PC-3 (cell line): ENCODE data around the gene DUSP2. TPM values are rescaled to one million over a fixed set of nuclear protein-coding genes. Genes with fewer than 3 reads are reported as not detected.

ENCODE experiments used
- ATAC-seq: fragments of 200-7000 bp; cut with Tn5 transposase; 2 replicates; pipeline ENCODE4 v1.9.1; 2020; ENCODE audit warnings: mild to moderate bottlenecking, moderate library complexity
- BruUV-seq: library from RNA; stranded (reverse); fragments of 400-500 nt; replicated peaks from 2 replicates; lab custom pipeline; 2021; lab: Mats Ljungman, UMichigan
- CTCF ChIA-PET: fragments of 300-600 bp; sonication (Branson Sonifier 250); formaldehyde crosslinking; loops from one replicate; lab custom pipeline; 2022; ENCODE audit warnings: antibody characterized with exemption; lab: Charles Lee
- POLR2A ChIA-PET: fragments of 300-600 bp; sonication (Branson Sonifier 250); formaldehyde crosslinking; loops from one replicate; lab custom pipeline; 2022; ENCODE audit warnings: antibody characterized with exemption; ENCODE audit not compliant: unreplicated experiment; lab: Charles Lee
- DNase-seq: peaks from one replicate; pipeline ENCODE4 v3.0.0-alpha.2; 2015
- H2AFZ ChIP-seq: fragments of 300-600 bp; sonication (generic); 2 replicates; pipeline ENCODE4 v1.6.0; 2016; ENCODE audit warnings: antibody characterized with exemption, low read length
- H3F3A ChIP-seq: fragments of 300-600 bp; sonication (generic); one replicate; pipeline ENCODE4 v1.6.0; 2017; ENCODE audit warnings: antibody characterized with exemption, low read length, control low read depth, mild to moderate bottlenecking; ENCODE audit not compliant: unreplicated experiment
- H3K27ac ChIP-seq: fragments of 300-600 bp; sonication (generic); 2 replicates; pipeline ENCODE4 v1.5.1; 2016; ENCODE audit warnings: mild to moderate bottlenecking, low read length
- H3K27me3 ChIP-seq: fragments of 300-600 bp; sonication (generic); 2 replicates; pipeline ENCODE4 v1.6.1; 2016; ENCODE audit warnings: low read length, mixed read lengths
- H3K36me3 ChIP-seq: fragments of 300-600 bp; sonication (generic); 2 replicates; pipeline ENCODE4 v1.6.1; 2016; ENCODE audit warnings: low read depth, mixed run types, low read length, mixed read lengths
- H3K4me1 ChIP-seq: fragments of 300-600 bp; sonication (generic); 2 replicates; pipeline ENCODE4 v1.5.1; 2016; ENCODE audit warnings: low read length; ENCODE audit not compliant: insufficient read depth
- H3K4me2 ChIP-seq: fragments of 300-600 bp; sonication (generic); 2 replicates; pipeline ENCODE4 v1.6.0; 2016; ENCODE audit warnings: low read length
- H3K4me3 ChIP-seq: fragments of 300-600 bp; sonication (generic); 2 replicates; pipeline ENCODE4 v1.5.1; 2016; ENCODE audit warnings: mild to moderate bottlenecking, low read length, mixed read lengths
- H3K79me2 ChIP-seq: fragments of 300-600 bp; sonication (generic); 2 replicates; pipeline ENCODE4 v1.6.1; 2017; ENCODE audit warnings: low read length, mixed read lengths
- H3K9ac ChIP-seq: fragments of 300-600 bp; sonication (generic); 2 replicates; pipeline ENCODE4 v1.6.0; 2016; ENCODE audit warnings: mild to moderate bottlenecking, low read length
- H3K9me2 ChIP-seq: fragments of 300-600 bp; sonication (generic); replicated peaks from 2 replicates; pipeline ENCODE4 v1.6.1; 2016; ENCODE audit warnings: mixed run types, low read length, mixed read lengths
- H3K9me3 ChIP-seq: fragments of 300-600 bp; sonication (generic); 2 replicates; pipeline ENCODE4 v1.6.1; 2016; ENCODE audit warnings: low read length, mixed read lengths
- H4K20me1 ChIP-seq: fragments of 300-600 bp; sonication (generic); 2 replicates; pipeline ENCODE4 v1.6.1; 2016; ENCODE audit warnings: low read length, mixed read lengths
- CTCF ChIP-seq: fragments of 300-600 bp; sonication (generic); conservative IDR thresholded peaks from 2 replicates; pipeline ENCODE4 v1.5.1; 2017; ENCODE audit warnings: antibody characterized with exemption, low read depth, mild to moderate bottlenecking, low read length
- EZH2 ChIP-seq: fragments of 300-600 bp; sonication (generic); IDR thresholded peaks from one replicate; pipeline ENCODE4 v1.6.1; 2017; ENCODE audit warnings: antibody characterized with exemption, mild to moderate bottlenecking, low read length; ENCODE audit not compliant: unreplicated experiment
- EZH2phosphoT487 ChIP-seq: fragments of 300-600 bp; sonication (generic); IDR thresholded peaks from 2 replicates; pipeline ENCODE4 v1.6.1; 2018; ENCODE audit warnings: mild to moderate bottlenecking, antibody characterized with exemption, low read length, borderline replicate concordance
- intact Hi-C: fragments of 100-400 bp; cut with micrococcal nuclease; formaldehyde crosslinking; loops from 2 replicates; pipeline ENCODE4 v1.9.0; 2023
- total RNA-seq: library from RNA; depleted of rRNA; stranded (reverse); fragments of >200 nt; gene quantifications from 2 replicates; pipeline ENCODE4 v1.2.3, GENCODE V29; 2014

The DUSP2 gene
- total RNA-seq, 1 experiment from 2014 or later: 6.9 TPM

DNA sequence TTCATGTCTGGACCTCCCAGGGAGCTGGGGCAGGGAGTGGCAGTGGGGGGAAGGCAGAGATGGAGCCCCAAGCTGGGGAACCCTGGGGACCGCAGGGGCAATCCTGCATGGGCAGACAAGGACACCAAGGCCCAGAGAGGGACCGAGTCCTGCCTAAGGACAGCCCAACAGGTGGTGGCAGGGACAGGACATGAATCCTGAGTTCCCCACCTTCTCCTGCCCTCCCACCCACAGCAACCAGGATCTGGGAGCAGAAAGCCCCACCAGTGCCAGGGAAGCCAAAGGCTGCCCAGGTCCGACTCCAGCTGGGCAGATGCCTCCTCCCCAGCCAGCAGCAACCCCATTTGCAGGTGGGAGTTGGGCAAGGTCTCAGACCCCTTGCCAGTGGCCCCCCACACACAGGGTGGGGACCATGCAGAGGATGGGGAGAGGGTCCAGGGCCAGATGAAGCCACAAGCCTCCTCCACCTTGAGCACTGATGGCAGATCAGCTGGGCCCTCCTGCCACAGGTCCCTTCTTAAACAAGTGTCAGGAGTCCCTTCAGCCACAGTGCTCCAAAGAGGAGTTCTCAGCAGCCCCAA lies 35.2 kb downstream of the DUSP2 start:
- no peak overlapping the region for H3K27ac ChIP-seq
- TF ChIP-seq EZH2phosphoT487: no peak
- TF ChIP-seq CTCF: no peak
- no peak for TF ChIP-seq EZH2
- H3K4me2 ChIP-seq: no peak overlapping the region
- no peaks in the 10 kb centered on the region for H3K9me2 ChIP-seq
- ChIA-PET POLR2A (no interaction called here), CTCF (no interaction called here)
- no peaks in the 10 kb centered on the region for H3K79me2 ChIP-seq
- intact Hi-C loops: no loop called here
- no peaks in the 10 kb centered on the region for H3K36me3 ChIP-seq
- no peaks in the 10 kb centered on the region for H3K9me3 ChIP-seq
- no peaks in the 10 kb centered on the region for H4K20me1 ChIP-seq
- ATAC-seq: no peak
- DNase-seq: no peak
- no peaks in the 10 kb centered on the region for H3K27me3 ChIP-seq
- H3K4me1 ChIP-seq: no peaks in the 10 kb centered on the region
- no peak overlapping the region for H3K4me3 ChIP-seq
- BruUV-seq: no TSS peak
- H3K9ac ChIP-seq: no peak overlapping the region
- no peaks in the 10 kb centered on the region for H3F3A ChIP-seq
- no peak overlapping the region for H2AFZ ChIP-seq

- Histone ChIP-seq H3K27me3 (no peaks in the 10 kb centered on the region), H3K36me3 (no peaks in the 10 kb centered on the region), H2AFZ (no peak overlapping the region), H3K4me3 (no peak overlapping the region), H3K4me2 (no peak overlapping the region), H4K20me1 (no peaks in the 10 kb centered on the region), H3K9me3 (no peaks in the 10 kb centered on the region), H3K9ac (no peak overlapping the region), H3K79me2 (no peaks in the 10 kb centered on the region), H3K4me1 (no peaks in the 10 kb centered on the region), H3K27ac (no peak overlapping the region), H3F3A (no peaks in the 10 kb centered on the region), H3K9me2 (no peaks in the 10 kb centered on the region)
- ChIA-PET CTCF (no interaction called here), POLR2A (no interaction called here)
- intact Hi-C loops: no loop called here
- ATAC-seq (no peak), DNase-seq (no peak)
- TF ChIP-seq EZH2phosphoT487 (no peak), EZH2 (no peak), CTCF (no peak)
- BruUV-seq: no TSS peak
Measured at GRCh38 chr2:96109361-96109680, 35.9 kb downstream of the DUSP2 start.

GRCh38 chr2:96108541-96109360 lies 36.5 kb downstream of the DUSP2 start:
- no peak overlapping the region for H3K27ac ChIP-seq
- no peaks in the 10 kb centered on the region for H3K79me2 ChIP-seq
- H2AFZ ChIP-seq: no peak overlapping the region
- H3K9ac ChIP-seq: no peak overlapping the region
- no peaks in the 10 kb centered on the region for H3F3A ChIP-seq
- H3K4me1 ChIP-seq: no peaks in the 10 kb centered on the region
- no peaks in the 10 kb centered on the region for H3K27me3 ChIP-seq
- intact Hi-C loops: no loop called here
- DNase-seq (no peak), ATAC-seq (no peak)
- H3K4me3 ChIP-seq: no peak overlapping the region
- POLR2A ChIA-PET: no interaction called here
- H3K9me3 ChIP-seq: no peaks in the 10 kb centered on the region
- TF ChIP-seq EZH2 (no peak), EZH2phosphoT487 (no peak), CTCF (no peak)
- no peaks in the 10 kb centered on the region for H4K20me1 ChIP-seq
- no peak overlapping the region for H3K4me2 ChIP-seq
- CTCF ChIA-PET: no interaction called here
- no TSS peak for BruUV-seq
- H3K36me3 ChIP-seq: no peaks in the 10 kb centered on the region
- H3K9me2 ChIP-seq: no peaks in the 10 kb centered on the region
